DOHH2 (cell line): Measurements from ENCODE around the gene PLEKHG4B.

Source experiments
- H3F3A ChIP-seq: fragments of 200-600 bp; sonication (generic), shearing (Covaris generic); 2 replicates; pipeline ENCODE4 v1.6.0; 2016; ENCODE audit warnings: antibody characterized with exemption, mild to moderate bottlenecking; ENCODE audit not compliant: control insufficient read depth, insufficient read depth
- H3K27ac ChIP-seq: fragments of 200-600 bp; sonication (generic); 2 replicates; pipeline ENCODE4 v1.5.1; 2014; ENCODE audit warnings: low read depth, mild to moderate bottlenecking, low read length, moderate library complexity
- H3K27me3 ChIP-seq: fragments of 200-600 bp; sonication (generic); 2 replicates; pipeline ENCODE4 v1.6.1; 2014; ENCODE audit warnings: mild to moderate bottlenecking, low read length, mixed read lengths; ENCODE audit not compliant: control insufficient read depth
- H3K36me3 ChIP-seq: fragments of 200-600 bp; sonication (generic); 2 replicates; pipeline ENCODE4 v1.6.1; 2014; ENCODE audit warnings: mild to moderate bottlenecking, low read length, moderate library complexity, mixed read lengths; ENCODE audit not compliant: control insufficient read depth
- H3K4me1 ChIP-seq: fragments of 200-600 bp; sonication (generic); 2 replicates; pipeline ENCODE4 v1.6.1; 2014; ENCODE audit warnings: mild to moderate bottlenecking, low read length, mixed read lengths; ENCODE audit not compliant: control insufficient read depth
- H3K4me2 ChIP-seq: fragments of 200-600 bp; sonication (generic); 2 replicates; pipeline ENCODE4 v1.6.0; 2014; ENCODE audit warnings: mild to moderate bottlenecking, low read length, moderate library complexity
- H3K4me3 ChIP-seq: fragments of 200-600 bp; sonication (generic); 2 replicates; pipeline ENCODE4 v1.5.1; 2014; ENCODE audit warnings: mild to moderate bottlenecking, low read length, mixed read lengths
- H3K79me2 ChIP-seq: fragments of 200-600 bp; sonication (generic); 2 replicates; pipeline ENCODE4 v1.6.1; 2014; ENCODE audit warnings: mild to moderate bottlenecking, low read length, mixed read lengths; ENCODE audit not compliant: control insufficient read depth
- H3K9me2 ChIP-seq: fragments of 200-600 bp; sonication (generic); replicated peaks from 2 replicates; pipeline ENCODE4 v1.6.1; 2014; ENCODE audit warnings: mild to moderate bottlenecking, low read length, mixed read lengths; ENCODE audit not compliant: control insufficient read depth
- H3K9me3 ChIP-seq: fragments of 200-600 bp; sonication (generic); 2 replicates; pipeline ENCODE4 v1.6.1; 2014; ENCODE audit warnings: antibody characterized with exemption, low read length, mixed read lengths; ENCODE audit not compliant: control insufficient read depth, insufficient read depth
- H4K20me1 ChIP-seq: fragments of 200-600 bp; sonication (generic); 2 replicates; pipeline ENCODE4 v1.6.0; 2014; ENCODE audit warnings: low read depth, mild to moderate bottlenecking, antibody characterized with exemption, low read length, moderate library complexity; ENCODE audit not compliant: control insufficient read depth, insufficient read depth
- CTCF ChIP-seq: fragments of 200-600 bp; sonication (generic); IDR thresholded peaks from one replicate; pipeline ENCODE4 v1.5.1; 2014; ENCODE audit warnings: antibody characterized with exemption, mild to moderate bottlenecking, low read depth, low read length; ENCODE audit not compliant: poor library complexity, severe bottlenecking
- EZH2phosphoT487 ChIP-seq: fragments of 200-600 bp; sonication (generic); IDR thresholded peaks from 2 replicates; pipeline ENCODE4 v1.6.1; 2017; ENCODE audit warnings: borderline replicate concordance, mild to moderate bottlenecking, antibody characterized with exemption, low read length, moderate library complexity, mixed read lengths

Gene PLEKHG4B

GRCh38 chr5:82570-82969, 9.4 kb upstream of the PLEKHG4B start:
- H3K36me3 ChIP-seq, result no peaks in the 10 kb centered on the region
- no peaks in the 10 kb centered on the region for H3K79me2 ChIP-seq
- H3K4me3 ChIP-seq, result no peak overlapping the region
- no peaks in the 10 kb centered on the region for H3K4me1 ChIP-seq
- no peaks in the 10 kb centered on the region for H3K27me3 ChIP-seq
- TF ChIP-seq CTCF (no peak), EZH2phosphoT487 (no peak)
- H3K4me2 ChIP-seq, result no peak overlapping the region
- H3K9me3 ChIP-seq, result peaks cover 5% of the 10 kb centered on the region; the same call in 1 of the 2 replicates
- H3F3A ChIP-seq, result no peaks in the 10 kb centered on the region
- H3K9me2 ChIP-seq, result no peaks in the 10 kb centered on the region
- no peak overlapping the region for H3K27ac ChIP-seq
- H4K20me1 ChIP-seq, result no peaks in the 10 kb centered on the region

GRCh38 chr5:83029-83428, 8.9 kb upstream of the PLEKHG4B start:
- Histone ChIP-seq H4K20me1 (no peaks in the 10 kb centered on the region), H3K4me2 (no peak overlapping the region), H3K4me1 (no peaks in the 10 kb centered on the region), H3K36me3 (no peaks in the 10 kb centered on the region), H3K27me3 (no peaks in the 10 kb centered on the region), H3K79me2 (no peaks in the 10 kb centered on the region), H3K4me3 (no peak overlapping the region), H3K9me3 (peaks cover 5% of the 10 kb centered on the region; the same call in 1 of the 2 replicates), H3F3A (no peaks in the 10 kb centered on the region), H3K9me2 (no peaks in the 10 kb centered on the region), H3K27ac (no peak overlapping the region)
- TF ChIP-seq CTCF (no peak), EZH2phosphoT487 (no peak)

DNA sequence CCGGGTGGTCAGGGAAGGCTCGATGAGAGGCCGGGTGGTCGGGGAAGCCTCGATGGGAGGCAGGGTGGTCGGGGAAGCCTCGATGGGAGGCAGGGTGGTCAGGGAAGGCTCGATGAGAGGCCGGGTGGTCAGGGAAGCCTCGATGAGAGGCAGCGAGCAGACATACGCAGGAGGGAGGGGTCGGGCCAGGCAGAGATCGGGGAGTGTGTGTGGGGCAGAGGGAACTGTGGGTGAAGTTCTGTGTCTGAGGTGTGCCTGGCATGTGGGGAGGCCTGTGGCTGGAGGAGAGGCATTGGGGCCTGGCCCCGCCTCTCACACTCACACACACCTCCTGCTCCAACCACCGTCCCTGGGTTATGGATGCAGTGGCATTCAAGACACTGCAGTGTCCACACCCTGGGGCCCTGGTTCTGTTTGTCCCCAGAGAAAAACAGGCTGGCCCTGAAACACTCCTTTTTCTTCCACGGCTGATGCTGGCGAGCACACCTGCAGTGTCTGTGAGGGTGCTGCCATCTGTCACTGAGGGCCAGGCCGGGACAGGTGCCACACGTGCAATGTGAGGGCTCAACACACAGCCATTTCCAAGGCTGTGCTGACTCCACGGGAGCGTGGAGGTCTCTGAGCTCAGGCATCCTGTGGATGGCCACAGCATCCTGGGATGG, 6.5 kb upstream of the PLEKHG4B start:
- Histone ChIP-seq H3K79me2 (no peaks in the 10 kb centered on the region), H3K4me2 (no peak overlapping the region), H3K4me3 (no peak overlapping the region), H3K36me3 (no peaks in the 10 kb centered on the region), H3K27me3 (no peaks in the 10 kb centered on the region), H3K27ac (no peak overlapping the region), H3K9me2 (no peaks in the 10 kb centered on the region), H4K20me1 (no peaks in the 10 kb centered on the region), H3K9me3 (peaks cover 5% of the 10 kb centered on the region; the same call in 1 of the 2 replicates), H3F3A (no peaks in the 10 kb centered on the region), H3K4me1 (no peaks in the 10 kb centered on the region)
- no peak for TF ChIP-seq CTCF
- no peak for TF ChIP-seq EZH2phosphoT487
